ENCODE data around the gene SECISBP2L. TPM values are rescaled to one million over a fixed set of nuclear protein-coding genes. Genes with fewer than 3 reads are reported as not detected.
A peak's percentile ranks its signal among the peaks of the same experiment; 100 is the strongest.

Gene SECISBP2L
- total and polyA plus RNA-seq, 10 of the 15 experiments (the other 5 are each of a cell fraction or from before 2014, with no cell fraction given) = 1.4 to 24.2 (median 10.4) TPM

DNA sequence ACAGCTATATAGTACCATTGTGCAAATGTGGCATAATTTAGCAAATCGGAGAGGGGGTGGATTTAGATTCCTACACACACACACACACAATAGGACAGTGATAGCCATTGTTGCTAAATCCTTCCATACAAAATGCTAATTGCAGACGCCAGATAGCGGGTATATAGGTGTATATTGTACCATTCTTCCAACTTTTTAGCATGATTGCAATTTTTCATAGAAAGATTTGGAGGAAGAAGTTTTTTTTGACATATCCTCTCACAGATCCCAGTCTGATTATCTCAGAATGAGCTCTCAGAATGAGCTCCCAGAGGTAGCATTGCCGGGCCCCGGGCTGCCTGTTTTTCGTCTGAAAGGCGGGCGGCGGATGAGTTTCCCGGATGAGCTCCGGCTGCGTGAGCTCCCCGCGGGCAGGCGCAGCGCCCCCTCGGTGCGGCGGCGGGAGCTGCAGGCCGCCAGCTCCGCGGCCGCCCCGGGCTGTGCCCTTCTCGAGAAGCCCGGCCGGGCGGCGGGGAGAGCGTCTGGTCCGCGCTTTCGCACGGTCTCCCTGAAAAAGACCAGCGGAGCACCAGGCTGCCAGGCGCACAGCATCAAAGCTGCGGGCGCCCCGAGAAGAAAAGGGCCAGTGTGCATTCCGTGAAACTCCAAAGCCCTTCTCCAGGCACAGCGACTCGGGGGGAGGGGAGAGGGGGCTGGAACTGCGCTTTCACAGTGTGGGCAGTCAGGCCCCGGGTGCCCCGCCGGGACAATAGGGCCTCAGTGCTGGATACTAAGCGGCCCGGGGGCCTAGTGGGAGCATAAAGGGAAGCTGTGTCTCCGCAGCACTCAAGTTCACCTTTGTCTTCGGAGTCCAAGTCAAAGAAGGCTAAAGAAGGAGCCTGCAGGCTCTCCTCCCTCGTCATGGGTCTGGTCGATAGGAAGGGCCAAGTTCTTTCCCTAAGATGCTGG lies 70.5 kb downstream of the SECISBP2L start (continued):
- TF ChIP-seq, protein P1, sequence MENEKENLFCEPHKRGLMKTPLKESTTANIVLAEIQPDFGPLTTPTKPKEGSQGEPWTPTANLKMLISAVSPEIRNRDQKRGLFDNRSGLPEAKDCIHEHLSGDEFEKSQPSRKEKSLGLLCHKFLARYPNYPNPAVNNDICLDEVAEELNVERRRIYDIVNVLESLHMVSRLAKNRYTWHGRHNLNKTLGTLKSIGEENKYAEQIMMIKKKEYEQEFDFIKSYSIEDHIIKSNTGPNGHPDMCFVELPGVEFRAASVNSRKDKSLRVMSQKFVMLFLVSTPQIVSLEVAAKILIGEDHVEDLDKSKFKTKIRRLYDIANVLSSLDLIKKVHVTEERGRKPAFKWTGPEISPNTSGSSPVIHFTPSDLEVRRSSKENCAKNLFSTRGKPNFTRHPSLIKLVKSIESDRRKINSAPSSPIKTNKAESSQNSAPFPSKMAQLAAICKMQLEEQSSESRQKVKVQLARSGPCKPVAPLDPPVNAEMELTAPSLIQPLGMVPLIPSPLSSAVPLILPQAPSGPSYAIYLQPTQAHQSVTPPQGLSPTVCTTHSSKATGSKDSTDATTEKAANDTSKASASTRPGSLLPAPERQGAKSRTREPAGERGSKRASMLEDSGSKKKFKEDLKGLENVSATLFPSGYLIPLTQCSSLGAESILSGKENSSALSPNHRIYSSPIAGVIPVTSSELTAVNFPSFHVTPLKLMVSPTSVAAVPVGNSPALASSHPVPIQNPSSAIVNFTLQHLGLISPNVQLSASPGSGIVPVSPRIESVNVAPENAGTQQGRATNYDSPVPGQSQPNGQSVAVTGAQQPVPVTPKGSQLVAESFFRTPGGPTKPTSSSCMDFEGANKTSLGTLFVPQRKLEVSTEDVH (IDR thresholded peaks at IDR 0.05; ENCODE audit: low read depth, partially characterized antibody) = no peak
- no peak for TF ChIP-seq ASH2L (IDR thresholded peaks at IDR 0.05; ENCODE audit: borderline replicate concordance, low read depth)
- no peak for TF ChIP-seq SIX5 (IDR thresholded peaks at IDR 0.05; ENCODE audit: low read depth, low read length, severe bottlenecking)
- TF ChIP-seq, protein P2, sequence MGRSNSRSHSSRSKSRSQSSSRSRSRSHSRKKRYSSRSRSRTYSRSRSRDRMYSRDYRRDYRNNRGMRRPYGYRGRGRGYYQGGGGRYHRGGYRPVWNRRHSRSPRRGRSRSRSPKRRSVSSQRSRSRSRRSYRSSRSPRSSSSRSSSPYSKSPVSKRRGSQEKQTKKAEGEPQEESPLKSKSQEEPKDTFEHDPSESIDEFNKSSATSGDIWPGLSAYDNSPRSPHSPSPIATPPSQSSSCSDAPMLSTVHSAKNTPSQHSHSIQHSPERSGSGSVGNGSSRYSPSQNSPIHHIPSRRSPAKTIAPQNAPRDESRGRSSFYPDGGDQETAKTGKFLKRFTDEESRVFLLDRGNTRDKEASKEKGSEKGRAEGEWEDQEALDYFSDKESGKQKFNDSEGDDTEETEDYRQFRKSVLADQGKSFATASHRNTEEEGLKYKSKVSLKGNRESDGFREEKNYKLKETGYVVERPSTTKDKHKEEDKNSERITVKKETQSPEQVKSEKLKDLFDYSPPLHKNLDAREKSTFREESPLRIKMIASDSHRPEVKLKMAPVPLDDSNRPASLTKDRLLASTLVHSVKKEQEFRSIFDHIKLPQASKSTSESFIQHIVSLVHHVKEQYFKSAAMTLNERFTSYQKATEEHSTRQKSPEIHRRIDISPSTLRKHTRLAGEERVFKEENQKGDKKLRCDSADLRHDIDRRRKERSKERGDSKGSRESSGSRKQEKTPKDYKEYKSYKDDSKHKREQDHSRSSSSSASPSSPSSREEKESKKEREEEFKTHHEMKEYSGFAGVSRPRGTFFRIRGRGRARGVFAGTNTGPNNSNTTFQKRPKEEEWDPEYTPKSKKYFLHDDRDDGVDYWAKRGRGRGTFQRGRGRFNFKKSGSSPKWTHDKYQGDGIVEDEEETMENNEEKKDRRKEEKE (IDR thresholded peaks at IDR 0.05) = no peak
- no peak for TF ChIP-seq SUPT20H (IDR thresholded peaks at IDR 0.05; ENCODE audit: borderline replicate concordance, control insufficient read depth, low read depth, low read length)
- no peak for TF ChIP-seq ZBED1 (IDR thresholded peaks at IDR 0.05; ENCODE audit: borderline replicate concordance)
- TF ChIP-seq ZNF207 (IDR thresholded peaks at IDR 0.05; ENCODE audit: borderline replicate concordance) = 0 out of 2 replicates have a peak, but pooled peaks have one; percentile 59
- no peak for TF ChIP-seq CEBPB (IDR thresholded peaks at IDR 0.05; ENCODE audit: borderline replicate concordance in 1 of 2, low read depth in 2 of 2, low read length in 2 of 2)
- TF ChIP-seq CHD2 (IDR thresholded peaks at IDR 0.05; ENCODE audit: borderline replicate concordance, low read depth, low read length) = 0 out of 2 replicates have a peak, but pooled peaks have one; percentile 47
- TF ChIP-seq HDAC6 (IDR thresholded peaks at IDR 0.05; ENCODE audit: unreplicated experiment) = no peak
- no peak for TF ChIP-seq EED (IDR thresholded peaks at IDR 0.05; ENCODE audit: low read depth)
- TF ChIP-seq, protein P3, sequence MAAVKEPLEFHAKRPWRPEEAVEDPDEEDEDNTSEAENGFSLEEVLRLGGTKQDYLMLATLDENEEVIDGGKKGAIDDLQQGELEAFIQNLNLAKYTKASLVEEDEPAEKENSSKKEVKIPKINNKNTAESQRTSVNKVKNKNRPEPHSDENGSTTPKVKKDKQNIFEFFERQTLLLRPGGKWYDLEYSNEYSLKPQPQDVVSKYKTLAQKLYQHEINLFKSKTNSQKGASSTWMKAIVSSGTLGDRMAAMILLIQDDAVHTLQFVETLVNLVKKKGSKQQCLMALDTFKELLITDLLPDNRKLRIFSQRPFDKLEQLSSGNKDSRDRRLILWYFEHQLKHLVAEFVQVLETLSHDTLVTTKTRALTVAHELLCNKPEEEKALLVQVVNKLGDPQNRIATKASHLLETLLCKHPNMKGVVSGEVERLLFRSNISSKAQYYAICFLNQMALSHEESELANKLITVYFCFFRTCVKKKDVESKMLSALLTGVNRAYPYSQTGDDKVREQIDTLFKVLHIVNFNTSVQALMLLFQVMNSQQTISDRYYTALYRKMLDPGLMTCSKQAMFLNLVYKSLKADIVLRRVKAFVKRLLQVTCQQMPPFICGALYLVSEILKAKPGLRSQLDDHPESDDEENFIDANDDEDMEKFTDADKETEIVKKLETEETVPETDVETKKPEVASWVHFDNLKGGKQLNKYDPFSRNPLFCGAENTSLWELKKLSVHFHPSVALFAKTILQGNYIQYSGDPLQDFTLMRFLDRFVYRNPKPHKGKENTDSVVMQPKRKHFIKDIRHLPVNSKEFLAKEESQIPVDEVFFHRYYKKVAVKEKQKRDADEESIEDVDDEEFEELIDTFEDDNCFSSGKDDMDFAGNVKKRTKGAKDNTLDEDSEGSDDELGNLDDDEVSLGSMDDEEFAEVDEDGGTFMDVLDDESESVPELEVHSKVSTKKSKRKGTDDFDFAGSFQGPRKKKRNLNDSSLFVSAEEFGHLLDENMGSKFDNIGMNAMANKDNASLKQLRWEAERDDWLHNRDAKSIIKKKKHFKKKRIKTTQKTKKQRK (IDR thresholded peaks at IDR 0.05; ENCODE audit: low read depth, low read length) = no peak
- TF ChIP-seq BACH1 (IDR thresholded peaks at IDR 0.05; ENCODE audit: borderline replicate concordance) = 0 out of 2 replicates have a peak, but pooled peaks have one; percentile 34
- no peak for TF ChIP-seq ZZZ3 (IDR thresholded peaks at IDR 0.05; ENCODE audit: control insufficient read depth, insufficient read length, low read depth)
- TF ChIP-seq POU2F2 (IDR thresholded peaks at IDR 0.05; ENCODE audit: borderline replicate concordance, low read depth, low read length) = no peak
- peak; percentile 23; the same call in 1 of the 2 replicates for TF ChIP-seq POLR2A (IDR thresholded peaks at IDR 0.05; ENCODE audit: low read depth, low read length)
- no peak for TF ChIP-seq NFYA (IDR thresholded peaks at IDR 0.05; ENCODE audit: borderline replicate concordance, low read depth, low read length)

All from GM12878 (cell line).